ENCODE results near the gene PCSK7. TPM values are rescaled to one million over a fixed set of nuclear protein-coding genes. Genes with fewer than 3 reads are reported as not detected.
"Not testable (repeated sequence)": the region's sequence is repeated elsewhere in the genome, so short reads cannot be mapped to it uniquely, and the experiment has no call there.

PCSK7 gene
- total RNA-seq, 2 donors from 2014 or later = 312 to 355 TPM

DNA sequence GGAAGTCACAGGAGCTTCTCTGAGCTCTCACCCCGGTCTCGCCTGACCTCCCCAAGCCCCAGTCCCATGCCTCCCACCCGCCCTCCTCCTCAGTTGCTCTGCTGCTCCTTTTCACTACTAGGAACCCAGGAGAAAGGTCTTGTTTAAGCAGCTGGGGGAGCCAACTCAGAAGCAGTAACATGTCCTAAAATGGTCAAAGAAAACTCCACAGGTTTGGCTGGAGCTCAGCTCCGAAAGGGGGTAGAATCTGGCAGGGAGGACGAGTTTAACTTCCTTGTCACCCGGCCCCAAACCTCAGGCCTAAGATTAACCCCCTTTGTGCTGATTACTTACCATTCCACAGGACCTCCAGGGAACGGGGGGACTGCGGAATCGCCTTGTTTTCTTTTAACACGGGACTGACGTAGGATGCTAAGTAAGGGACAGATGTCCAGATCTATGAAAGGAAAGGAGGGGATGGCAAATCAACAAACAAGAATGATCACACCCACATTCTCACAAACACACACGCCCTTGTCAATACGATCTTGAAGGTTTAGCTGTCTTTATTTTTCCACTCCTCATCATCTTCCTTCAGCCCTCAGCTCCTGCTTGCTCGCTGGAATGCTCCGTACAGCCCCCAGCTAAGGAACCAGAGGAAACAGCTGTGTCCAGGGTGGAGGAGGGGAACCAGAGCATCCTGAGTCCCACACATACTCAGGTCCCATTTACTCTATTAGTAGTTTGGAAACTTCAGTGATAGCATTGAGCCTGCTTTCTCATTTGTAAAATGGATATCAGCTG lies 13.5 kb downstream of the PCSK7 start:
- no peak overlapping the region for H3K4me3 Mint-ChIP-seq
- DNase-seq (no peak), ATAC-seq (no peak)
- H3K27ac Mint-ChIP-seq = peak overlapping the region; percentile 63
- H3K9me3 ChIP-seq (ENCODE audit: control insufficient read depth, low read length, poor library complexity, severe bottlenecking) = no peaks in the 10 kb centered on the region
- no peaks in the 10 kb centered on the region for H3K27me3 Mint-ChIP-seq
- H3K4me1 Mint-ChIP-seq = peaks cover 14% of the 10 kb centered on the region
- peaks cover 16% of the 10 kb centered on the region for H3K36me3 Mint-ChIP-seq (ENCODE audit: low read depth)

DNA sequence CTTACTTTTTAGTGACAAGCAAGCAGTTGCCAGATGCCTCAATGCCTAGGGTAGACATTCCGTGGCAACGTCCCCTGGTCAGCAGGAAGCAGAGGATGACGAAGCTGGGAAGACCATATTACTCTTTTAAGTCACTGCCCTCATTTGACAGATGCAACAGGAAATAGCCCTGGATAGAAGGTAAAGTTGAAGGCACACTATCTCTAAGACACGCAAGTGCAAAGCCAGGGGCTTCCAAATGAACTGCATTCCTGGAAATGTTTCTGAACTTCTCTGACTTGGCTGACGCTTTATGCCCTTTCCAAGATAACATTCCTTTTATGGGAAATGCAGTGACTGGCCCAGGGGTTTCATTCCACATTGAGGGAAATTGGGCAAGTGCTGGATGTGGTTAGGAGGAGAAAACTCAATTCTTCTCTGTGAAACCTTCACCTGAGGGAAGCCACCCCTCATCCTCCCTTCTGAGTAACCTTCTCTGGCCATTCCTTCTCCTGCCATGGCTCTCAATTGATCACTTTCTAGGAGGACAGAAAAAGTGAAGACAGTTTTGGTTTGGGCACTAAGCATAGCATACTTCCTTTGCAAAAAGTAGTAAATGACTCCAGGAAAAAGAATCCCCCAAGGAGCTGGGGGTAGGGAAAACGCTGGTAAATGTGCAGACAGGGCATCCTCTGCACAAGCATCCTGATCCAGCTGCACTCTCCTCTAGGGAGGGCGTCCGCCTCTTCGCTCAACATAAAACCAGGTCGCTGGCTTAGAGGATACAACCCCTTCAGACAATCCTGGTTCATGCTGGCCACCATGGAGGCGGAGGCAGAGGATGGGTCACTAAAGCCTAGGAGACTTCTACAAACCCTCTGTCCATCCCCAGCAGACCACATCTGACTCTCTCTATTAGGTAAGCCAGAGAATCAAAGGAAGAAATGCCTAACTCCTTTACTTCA lies 14.5 kb downstream of the PCSK7 start:
- Mint-ChIP-seq H3K36me3 (ENCODE audit: low read depth) (peaks cover 20% of the 10 kb centered on the region), H3K4me1 (peaks cover 18% of the 10 kb centered on the region), H3K27ac (peak overlapping the region; percentile 63), H3K27me3 (no peaks in the 10 kb centered on the region), H3K4me3 (no peak overlapping the region)
- no peaks in the 10 kb centered on the region for H3K9me3 ChIP-seq (ENCODE audit: control insufficient read depth, low read length, poor library complexity, severe bottlenecking)
- ATAC-seq (no peak), DNase-seq (no peak)

DNA sequence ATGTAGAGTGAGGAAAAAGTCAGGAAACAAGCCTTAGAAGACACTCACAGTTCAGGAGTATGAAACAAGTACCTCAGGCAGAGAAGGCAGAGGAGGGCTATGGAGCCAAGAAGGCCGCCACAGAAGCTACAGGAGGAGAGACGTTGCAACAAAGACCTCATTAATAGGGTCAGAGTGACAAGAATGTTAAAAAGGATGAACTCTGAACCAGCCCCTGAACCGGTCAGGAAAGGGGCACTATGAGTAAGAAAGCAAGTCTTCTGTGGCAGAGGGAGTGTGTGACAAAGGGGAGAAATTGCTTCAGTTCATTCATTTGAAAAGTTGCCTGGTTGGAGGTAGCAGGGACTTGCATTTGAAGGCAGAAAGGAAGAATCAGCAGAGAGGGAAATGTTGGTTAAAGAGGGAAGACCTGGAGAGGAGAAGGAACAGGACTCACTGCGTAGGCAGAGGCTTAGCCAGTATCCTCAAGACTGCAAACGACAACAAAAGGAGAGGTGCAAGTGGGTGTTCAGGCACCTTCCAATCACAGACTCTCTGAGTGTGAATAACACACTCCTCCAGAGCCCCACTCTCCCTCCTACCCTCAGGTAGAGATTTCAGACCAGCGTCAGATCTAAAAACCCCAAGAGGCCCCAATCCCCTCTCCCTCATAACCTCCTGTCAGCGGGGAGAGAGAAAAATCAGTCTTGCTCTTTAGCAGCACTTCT lies 17.3 kb downstream of the PCSK7 start:
- Mint-ChIP-seq H3K27ac (peak overlapping the region; percentile 78), H3K36me3 (ENCODE audit: low read depth) (peaks cover 22% of the 10 kb centered on the region), H3K27me3 (no peaks in the 10 kb centered on the region), H3K4me3 (no peak overlapping the region), H3K4me1 (peaks cover 22% of the 10 kb centered on the region)
- DNase-seq (no peak), ATAC-seq (no peak)
- H3K9me3 ChIP-seq (ENCODE audit: control insufficient read depth, low read length, poor library complexity, severe bottlenecking) = no peaks in the 10 kb centered on the region

DNA sequence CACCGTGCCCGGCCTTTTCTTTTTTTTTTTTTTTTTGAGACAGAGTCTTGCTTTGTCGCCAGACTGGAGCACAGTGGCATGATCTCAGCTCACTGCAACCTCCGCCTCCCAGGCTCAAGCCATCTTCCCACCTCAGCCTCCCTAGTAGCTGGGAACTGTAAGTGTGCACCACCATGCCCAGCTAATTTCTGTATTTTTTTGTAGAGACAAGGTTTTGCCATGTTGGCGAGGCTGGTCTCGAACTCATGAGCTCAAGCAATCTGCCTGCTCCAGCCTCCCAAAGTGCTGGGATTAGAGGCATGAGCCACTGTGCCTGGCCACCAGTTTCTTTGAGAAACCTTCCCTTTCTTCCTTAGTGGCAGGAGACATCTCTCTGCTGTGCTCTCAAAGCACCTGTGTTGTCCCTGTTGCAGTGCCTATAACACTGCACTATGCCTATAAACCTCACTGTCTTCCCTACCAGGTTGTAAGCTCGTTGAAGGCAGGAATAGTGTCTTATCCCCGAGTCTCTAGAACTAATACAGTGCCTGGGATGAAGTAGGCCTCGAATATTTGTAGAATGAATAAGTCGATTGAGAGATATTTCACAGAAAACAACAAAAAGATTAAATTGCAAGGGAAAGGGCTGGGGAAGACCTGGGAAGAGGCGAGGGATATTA lies 19.0 kb downstream of the PCSK7 start:
- H3K4me3 Mint-ChIP-seq = no peak overlapping the region
- H3K27ac Mint-ChIP-seq = peak overlapping the region; percentile 70

DNA sequence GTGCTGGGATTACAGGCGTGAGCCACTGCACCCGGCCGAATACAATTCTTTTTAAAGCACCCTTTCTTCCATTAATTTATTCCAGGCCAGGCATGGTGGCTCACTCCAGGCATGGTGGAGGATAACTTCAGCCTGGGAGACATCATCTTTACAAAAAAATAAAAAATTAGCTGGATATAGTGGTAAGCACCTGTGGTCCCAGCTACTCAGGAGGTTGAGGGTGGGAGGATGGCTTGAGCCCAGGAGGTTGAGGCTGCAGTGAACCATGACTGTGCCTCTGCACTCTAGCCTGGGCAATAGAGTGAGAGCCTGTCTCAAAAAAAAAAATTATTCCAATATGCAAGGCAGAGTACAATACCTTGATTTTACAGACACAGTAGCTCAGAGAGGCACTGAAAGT lies 21.3 kb downstream of the PCSK7 start:
- no peak overlapping the region for H3K27ac Mint-ChIP-seq
- H3K9me3 ChIP-seq (ENCODE audit: control insufficient read depth, low read length, poor library complexity, severe bottlenecking) = no peaks in the 10 kb centered on the region
- peaks cover 18% of the 10 kb centered on the region for H3K36me3 Mint-ChIP-seq (ENCODE audit: low read depth)
- H3K4me1 Mint-ChIP-seq = peaks cover 17% of the 10 kb centered on the region
- H3K4me3 Mint-ChIP-seq = no peak overlapping the region
- no peak for DNase-seq
- no peak for ATAC-seq
- no peaks in the 10 kb centered on the region for H3K27me3 Mint-ChIP-seq

More for the DNA sequence above, 19.0 kb downstream of the PCSK7 start:
- Mint-ChIP-seq H3K36me3 (ENCODE audit: low read depth) (peaks cover 20% of the 10 kb centered on the region), H3K4me1 (peaks cover 17% of the 10 kb centered on the region), H3K27me3 (no peaks in the 10 kb centered on the region)
- H3K9me3 ChIP-seq (ENCODE audit: control insufficient read depth, low read length, poor library complexity, severe bottlenecking) = no peaks in the 10 kb centered on the region
- DNase-seq (no peak), ATAC-seq (no peak)

DNA sequence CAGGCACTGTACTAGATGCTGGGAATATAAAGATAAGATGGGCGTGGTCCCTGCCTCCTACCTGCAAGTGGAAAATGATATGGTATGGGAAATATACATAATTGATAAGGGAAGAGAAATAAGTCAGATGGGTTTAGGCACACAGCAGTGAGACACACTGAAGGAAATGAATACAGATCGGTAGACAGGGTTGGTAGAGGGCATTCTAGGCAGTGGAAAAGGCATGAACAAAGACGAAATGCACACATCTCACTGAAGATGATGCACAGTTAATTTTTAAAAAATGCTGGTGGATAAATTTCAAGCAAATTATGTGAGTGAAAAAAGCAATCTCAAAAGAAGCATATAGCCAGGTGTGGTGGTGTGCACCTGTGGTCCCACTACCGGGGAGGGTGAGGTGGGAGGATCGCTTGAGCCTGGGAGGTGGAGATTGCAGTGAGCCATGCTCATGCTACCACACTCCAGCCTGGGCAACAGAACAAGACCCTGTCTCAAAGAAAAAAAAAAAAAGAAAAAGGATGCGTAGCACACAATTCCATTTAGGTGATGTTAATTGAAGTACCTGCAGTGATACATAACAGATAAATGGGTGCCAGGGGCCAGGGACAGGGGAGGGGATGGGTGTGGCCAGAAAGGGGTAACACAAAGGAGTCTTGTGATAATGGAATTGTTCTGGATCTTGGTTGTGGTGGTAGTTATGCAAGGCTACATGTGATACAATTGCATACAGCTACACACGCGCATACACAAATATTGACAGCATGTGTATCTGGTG lies 22.3 kb downstream of the PCSK7 start:
- not testable (repeated sequence) for H3K9me3 ChIP-seq (ENCODE audit: control insufficient read depth, low read length, poor library complexity, severe bottlenecking); ATAC-seq; H3K27ac Mint-ChIP-seq; H3K4me3 Mint-ChIP-seq; DNase-seq; H3K27me3 Mint-ChIP-seq
- peaks cover 25% of the 10 kb centered on the region for H3K36me3 Mint-ChIP-seq (ENCODE audit: low read depth)
- H3K4me1 Mint-ChIP-seq = peaks cover 19% of the 10 kb centered on the region

DNA sequence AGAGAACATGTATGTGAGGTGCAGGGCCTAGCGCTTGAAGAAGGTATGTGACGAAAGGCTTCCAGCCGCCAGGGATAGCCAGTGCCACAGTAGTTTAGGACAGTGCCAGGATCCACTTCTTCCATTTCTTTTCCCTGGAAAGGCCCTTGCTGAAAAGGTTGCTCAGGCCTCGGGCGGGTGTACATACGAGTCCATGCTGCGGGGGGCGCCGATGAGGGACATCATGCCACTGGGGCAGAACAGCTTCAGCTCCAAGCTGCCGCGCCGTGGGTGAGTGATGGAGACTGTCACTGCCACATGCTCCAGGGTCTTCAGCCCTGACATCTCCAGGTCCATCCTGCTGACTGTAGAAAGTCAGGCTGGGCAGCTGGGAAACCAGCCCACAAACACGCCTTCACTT lies 23.2 kb downstream of the PCSK7 start:
- H3K27ac Mint-ChIP-seq; DNase-seq; H3K9me3 ChIP-seq (ENCODE audit: control insufficient read depth, low read length, poor library complexity, severe bottlenecking); H3K4me3 Mint-ChIP-seq; H3K27me3 Mint-ChIP-seq; ATAC-seq: not testable (repeated sequence)
- peaks cover 16% of the 10 kb centered on the region for H3K4me1 Mint-ChIP-seq
- peaks cover 19% of the 10 kb centered on the region for H3K36me3 Mint-ChIP-seq (ENCODE audit: low read depth)

DNA sequence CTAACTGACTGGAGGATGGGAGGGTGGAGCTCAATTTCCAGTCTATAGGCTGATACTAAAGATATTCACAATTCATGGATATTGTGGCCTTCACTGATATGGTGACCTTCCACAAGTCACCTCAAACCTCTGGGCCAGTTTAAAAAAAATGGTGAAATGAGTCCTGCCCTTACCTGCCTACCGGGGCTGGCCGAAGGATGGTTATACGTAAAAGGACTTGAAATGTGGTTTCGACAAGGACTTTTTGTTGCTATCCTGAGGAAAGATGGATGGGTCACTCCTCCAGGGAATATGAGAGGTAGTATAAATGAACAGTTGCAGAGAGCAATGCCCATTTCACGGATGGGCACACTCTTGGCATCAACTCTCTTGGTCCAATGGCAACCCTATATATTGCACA lies 24.4 kb downstream of the PCSK7 start:
- not testable (repeated sequence) for H3K27me3 Mint-ChIP-seq; H3K27ac Mint-ChIP-seq; H3K9me3 ChIP-seq (ENCODE audit: control insufficient read depth, low read length, poor library complexity, severe bottlenecking); H3K4me3 Mint-ChIP-seq; DNase-seq; ATAC-seq
- H3K4me1 Mint-ChIP-seq = peaks cover 12% of the 10 kb centered on the region
- H3K36me3 Mint-ChIP-seq (ENCODE audit: low read depth) = peaks cover 13% of the 10 kb centered on the region

DNA sequence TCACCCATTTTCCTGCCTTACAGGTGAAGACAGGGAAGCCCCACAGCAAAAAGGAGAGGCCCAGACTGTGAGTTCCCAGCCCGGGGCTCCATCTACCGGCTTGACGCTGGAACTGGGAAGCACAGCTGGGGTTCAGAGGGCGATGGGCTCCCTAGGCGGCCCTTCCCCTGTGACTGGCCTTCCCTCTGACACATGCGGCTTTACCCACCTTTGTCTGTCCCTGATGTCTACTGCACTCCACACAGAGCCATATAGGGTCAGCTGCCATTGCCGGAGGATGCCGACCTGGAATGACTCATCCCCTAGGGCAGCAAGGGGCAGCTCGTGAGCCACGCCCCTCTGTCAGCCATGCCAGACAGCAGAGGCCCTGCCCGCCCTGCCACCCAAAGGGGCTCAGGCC lies 25.0 kb downstream of the PCSK7 start:
- H3K27me3 Mint-ChIP-seq; H3K27ac Mint-ChIP-seq; DNase-seq; H3K9me3 ChIP-seq (ENCODE audit: control insufficient read depth, low read length, poor library complexity, severe bottlenecking); H3K4me3 Mint-ChIP-seq; ATAC-seq: not testable (repeated sequence)
- peaks cover 12% of the 10 kb centered on the region for H3K4me1 Mint-ChIP-seq
- H3K36me3 Mint-ChIP-seq (ENCODE audit: low read depth) = peaks cover 13% of the 10 kb centered on the region

DNA sequence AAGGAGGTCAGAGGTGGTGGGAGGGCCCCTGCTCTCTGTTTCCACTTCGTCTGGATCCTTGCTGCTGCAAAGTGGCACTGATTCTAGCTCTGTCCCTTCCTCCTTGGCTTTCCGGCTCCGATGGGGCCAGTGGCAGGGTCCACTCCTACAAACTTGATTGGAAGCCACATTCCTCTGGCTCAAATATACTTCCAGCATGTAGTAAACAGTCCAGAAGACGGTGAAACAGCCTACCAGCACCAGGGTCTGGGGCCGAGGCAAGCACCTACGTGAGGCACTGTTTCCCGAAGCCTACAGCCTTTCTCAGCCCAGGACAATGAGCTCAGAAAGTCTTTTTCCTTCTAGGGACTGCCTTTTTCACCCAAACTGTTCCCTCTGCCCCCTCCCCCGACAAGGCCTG lies 25.8 kb downstream of the PCSK7 start:
- not testable (repeated sequence) for H3K9me3 ChIP-seq (ENCODE audit: control insufficient read depth, low read length, poor library complexity, severe bottlenecking); H3K27ac Mint-ChIP-seq; H3K27me3 Mint-ChIP-seq; DNase-seq; H3K4me1 Mint-ChIP-seq; ATAC-seq; H3K4me3 Mint-ChIP-seq
- peaks cover 10% of the 10 kb centered on the region for H3K36me3 Mint-ChIP-seq (ENCODE audit: low read depth)

DNA sequence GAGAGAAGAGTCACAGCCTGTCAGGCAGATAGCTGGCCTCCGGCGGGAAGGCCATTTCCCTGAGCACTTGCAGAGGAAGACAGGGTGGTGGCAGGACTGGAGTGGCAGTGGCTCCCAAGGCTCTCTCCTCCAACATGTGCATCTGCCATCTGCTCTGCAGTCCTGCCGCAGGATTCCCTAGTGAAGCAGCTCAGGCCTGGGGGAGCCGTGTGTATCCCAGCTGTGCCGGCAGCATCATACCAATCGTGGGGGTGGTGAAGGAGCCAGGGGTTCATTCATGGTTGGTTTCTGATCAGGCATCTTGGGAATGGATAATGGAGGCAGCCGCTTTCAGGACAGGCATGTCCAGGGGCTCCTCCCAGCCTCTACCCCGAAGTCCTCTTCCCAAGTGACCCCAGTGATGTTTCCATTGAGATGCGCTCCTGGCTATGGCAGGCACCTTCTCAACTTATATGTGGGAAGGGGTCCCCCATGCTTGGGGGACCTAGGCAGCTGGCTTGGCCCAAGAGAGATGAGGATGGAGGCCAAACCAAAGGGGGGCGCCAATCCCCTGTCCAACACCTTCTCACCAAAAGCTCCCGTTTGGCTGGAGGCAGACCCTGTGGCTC lies 26.6 kb downstream of the PCSK7 start:
- H3K4me3 Mint-ChIP-seq = no peak overlapping the region
- H3K36me3 Mint-ChIP-seq (ENCODE audit: low read depth) = peaks cover 10% of the 10 kb centered on the region
- peak overlapping the region; percentile 77 for H3K27ac Mint-ChIP-seq
- no peaks in the 10 kb centered on the region for H3K9me3 ChIP-seq (ENCODE audit: control insufficient read depth, low read length, poor library complexity, severe bottlenecking)
- H3K4me1 Mint-ChIP-seq = peaks cover 7% of the 10 kb centered on the region
- ATAC-seq = no peak
- DNase-seq = no peak
- H3K27me3 Mint-ChIP-seq = no peaks in the 10 kb centered on the region

Data from T-helper 17 cell (primary cell).